AG08395 (cell line): Measurements from ENCODE around the gene ADGRG1.
"Not testable (repeated sequence)": the region's sequence is repeated elsewhere in the genome, so short reads cannot be mapped to it uniquely, and the experiment has no call there.

Source experiments
- DNase-seq: peaks from one replicate; pipeline ENCODE4 v3.0.0; 2012; ENCODE audit warnings: mixed read lengths, low spot score

The ADGRG1 gene

DNA sequence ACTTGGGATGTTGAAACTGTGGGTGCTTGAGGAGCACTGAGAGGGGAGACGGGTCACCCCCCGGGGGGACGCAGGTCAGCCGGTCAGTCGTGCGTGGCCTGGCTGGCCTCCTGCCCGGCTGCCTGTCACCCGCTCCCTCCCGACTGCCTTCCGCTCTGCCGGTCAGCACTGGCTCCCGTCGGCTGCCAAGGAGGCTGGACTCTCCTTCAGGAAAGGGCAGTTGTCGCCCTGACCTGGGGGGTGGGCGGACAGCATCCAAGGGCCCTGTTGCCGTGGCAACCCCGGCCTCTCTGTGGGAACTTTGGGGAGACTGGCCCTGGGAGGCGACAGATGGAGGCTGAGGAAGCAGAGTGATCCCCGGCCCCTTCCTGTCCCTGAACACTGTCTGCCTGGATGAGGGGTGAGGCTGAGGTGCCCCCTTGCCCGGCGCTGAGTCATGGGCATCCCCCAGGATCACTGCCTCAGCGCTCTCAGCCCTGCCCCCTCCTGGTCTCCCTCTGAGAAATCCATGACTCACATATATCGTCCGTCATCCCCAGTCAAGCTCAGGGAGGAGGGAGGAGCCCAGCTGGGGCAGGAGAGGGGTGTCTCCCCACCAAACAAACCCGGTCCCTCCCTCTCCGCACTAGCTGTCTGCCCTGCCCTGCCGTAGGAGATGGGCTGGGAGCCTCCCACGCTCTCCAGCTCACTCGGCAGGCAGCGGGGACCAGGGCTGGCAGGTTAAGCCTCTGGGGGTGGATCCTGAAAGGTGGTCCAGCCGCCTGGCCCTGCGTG, at the start of gene ADGRG1:
Gene ADGRG1 (plus strand): TSS at position 623 of the 774 bp plus-strand sequence. CDS start 21,658 bp downstream, outside the sequence.
- DNase-seq = peak; percentile 96

DNA sequence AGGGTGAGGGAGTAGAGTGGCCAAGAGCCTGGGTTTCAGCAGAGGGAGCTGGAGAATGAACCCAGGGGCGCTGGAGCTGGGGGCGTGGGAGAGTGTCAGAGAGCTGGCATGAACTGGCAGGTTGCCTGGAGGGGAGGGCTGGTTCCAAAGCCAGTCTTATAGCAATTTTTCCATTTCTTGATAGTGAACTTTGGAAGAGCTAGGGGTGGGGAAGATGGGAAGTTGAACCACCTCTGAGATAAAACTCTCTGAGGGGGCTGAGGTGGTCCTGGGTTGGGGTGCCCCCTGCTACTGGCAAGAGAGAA, 49.1 kb upstream of the ADGRG1 start:
- no peak for DNase-seq

GRCh38 chr16:57585051-57585687, 43.3 kb upstream of the ADGRG1 start:
- DNase-seq = no peak

GRCh38 chr16:57588831-57589230, 39.6 kb upstream of the ADGRG1 start:
- no peak for DNase-seq

DNA sequence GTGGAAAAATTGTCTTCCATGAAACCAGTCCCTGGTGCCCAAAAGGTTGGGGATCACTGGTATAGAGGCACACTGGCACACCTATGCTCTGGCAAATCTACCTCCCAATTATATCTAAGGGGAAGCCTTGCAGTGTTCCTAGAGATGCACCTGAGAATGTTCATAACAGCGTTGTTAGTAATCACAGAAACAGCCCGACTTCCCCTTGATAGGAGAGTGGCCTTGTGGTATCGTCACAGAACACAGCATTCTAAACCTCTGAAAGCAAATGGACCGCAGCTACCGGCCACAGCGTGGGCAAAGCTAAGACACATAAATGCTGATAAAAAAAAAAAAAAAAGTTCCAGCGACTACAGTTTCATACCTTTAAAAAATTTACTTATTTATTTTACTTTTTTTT, 39.1 kb upstream of the ADGRG1 start:
- DNase-seq = no peak

GRCh38 chr16:57590654-57591085, 37.8 kb upstream of the ADGRG1 start:
- DNase-seq = peak; percentile 53

DNA sequence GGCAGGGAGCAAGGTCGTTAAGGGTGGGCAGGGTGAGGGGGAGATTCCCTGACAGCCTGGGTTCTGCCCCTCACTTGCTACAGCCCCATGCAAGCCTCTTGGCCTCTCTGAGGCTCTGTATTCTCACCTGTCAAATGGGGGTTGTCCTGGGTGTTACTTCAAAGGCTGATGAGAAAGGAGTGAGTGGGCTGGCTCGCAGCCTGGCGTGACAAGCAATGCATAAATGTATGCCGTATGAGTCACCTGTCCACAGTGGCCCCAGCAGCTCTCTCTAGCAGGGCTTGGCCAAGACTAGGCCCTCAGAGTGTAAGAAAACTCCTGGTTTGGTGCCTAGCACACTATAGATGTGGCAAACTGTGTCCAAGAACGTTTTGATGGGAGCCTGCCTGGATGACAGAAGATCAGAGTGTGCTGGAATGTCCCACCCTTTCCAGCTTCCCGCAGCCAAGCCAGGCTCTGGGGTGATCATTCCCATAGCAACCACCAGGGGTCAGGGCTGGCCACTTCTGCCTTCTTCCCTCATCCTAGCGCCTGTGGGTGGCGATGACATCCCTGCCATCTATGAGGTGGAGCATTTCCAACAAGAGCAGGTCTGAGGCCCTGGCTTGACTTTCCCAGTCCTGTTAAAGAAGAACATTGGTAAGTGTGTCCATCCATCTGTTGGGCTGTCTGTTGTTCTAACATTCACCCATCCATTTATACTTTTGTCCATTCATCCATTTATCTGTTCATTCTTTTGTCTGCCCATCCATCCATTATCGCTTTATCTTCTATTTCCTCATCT, 37.2 kb upstream of the ADGRG1 start:
- DNase-seq = peak; percentile 89

DNA sequence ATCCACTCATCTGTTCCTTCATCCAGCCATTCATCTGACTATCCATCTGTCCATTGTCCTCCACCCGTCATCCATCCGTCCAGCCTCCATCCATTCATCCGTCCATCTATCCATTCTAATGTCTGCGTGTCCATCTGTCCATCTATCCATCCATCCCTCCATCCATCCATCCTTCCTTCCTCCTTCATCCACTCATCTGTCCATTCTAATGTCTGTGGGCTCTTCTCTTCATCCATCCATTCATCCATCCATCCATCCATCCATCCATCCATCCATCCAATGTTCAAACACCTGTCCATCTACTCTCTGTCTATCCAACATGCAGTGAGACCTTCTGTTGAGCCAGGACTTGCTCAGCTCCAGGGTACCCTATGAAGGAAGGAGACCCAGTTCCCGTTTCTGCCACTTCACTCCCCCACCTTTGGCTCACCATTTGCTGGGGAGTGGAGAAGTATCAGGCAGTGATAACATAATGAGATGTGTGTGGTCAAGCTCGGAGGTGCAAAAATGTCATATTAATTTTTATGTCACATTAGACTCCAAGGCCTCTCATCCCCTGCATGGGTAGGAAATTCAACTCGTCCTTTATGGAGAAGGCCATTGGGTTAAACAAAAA, 36.5 kb upstream of the ADGRG1 start:
- no peak for DNase-seq

- DNase-seq = no peak
Observed at GRCh38 chr16:57592591-57593003, 35.8 kb upstream of the ADGRG1 start.

GRCh38 chr16:57593021-57593420, 35.4 kb upstream of the ADGRG1 start:
- DNase-seq = no peak

- DNase-seq = no peak
Observed at GRCh38 chr16:57593990-57594389, 34.4 kb upstream of the ADGRG1 start.

DNA sequence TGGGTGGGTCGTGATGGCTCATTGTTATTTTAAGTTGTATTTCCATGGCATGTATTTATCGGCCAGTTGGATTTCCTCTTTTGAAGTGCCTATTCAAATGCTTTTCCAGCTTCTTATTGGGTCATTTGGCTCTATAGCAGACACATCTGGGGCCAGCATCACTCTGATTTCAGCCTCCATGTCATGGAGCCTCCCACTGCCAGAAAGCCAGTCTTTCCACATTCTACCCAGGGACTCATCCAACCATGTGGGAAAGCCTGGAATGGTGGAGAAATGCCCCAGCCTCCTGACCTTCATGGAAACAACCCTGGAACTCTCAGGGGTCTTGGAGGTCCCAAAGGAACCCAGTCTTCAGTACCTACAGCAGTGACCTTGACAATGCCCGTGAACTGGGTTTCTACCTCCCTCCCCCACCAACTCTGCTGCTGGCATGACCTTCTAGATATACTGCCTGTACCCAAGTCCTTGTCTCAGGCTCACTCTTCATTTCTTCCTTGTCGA, 33.8 kb upstream of the ADGRG1 start:
- DNase-seq = no peak

DNA sequence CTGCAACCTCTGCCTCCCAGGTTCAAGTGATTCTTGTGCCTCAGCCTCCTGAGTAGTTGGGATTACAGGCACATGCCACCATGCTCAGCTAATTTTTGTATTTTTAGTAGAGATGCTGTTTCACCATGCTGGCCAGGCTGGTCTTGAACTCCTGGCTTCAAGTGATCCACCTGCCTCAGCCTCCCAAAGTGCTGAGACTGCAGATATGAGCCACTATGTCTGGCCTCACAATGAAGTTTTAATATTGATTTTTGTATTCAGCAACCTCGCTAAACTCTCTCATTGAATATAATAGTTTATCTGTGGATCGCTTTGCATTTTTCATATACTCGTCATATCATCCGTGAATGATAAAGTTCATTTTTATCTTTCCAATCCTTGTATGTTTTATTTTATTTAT, 32.2 kb upstream of the ADGRG1 start:
- not testable (repeated sequence) for DNase-seq

DNA sequence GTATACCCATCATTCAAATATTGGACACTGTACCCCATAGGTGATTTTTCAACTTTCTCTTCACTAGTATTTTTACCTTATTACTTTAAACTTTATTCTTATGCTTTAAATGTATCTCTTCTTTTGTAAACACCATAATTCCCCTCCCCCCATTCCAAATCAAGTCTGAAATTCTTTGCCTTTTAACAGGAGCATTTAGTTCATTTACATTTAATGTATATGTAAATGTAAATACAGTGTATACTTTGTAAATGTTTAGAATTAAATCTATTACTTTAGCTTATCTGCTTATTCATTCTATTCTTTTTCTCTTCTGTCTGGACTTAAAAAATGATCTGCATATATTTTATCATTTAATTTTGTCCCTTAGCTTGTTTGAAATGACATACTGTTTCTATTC, 30.0 kb upstream of the ADGRG1 start:
- no peak for DNase-seq

- DNase-seq = peak; percentile 51
Observed at GRCh38 chr16:57600048-57600835, 28.2 kb upstream of the ADGRG1 start.

GRCh38 chr16:57600952-57601580, 27.4 kb upstream of the ADGRG1 start:
- DNase-seq = no peak

DNA sequence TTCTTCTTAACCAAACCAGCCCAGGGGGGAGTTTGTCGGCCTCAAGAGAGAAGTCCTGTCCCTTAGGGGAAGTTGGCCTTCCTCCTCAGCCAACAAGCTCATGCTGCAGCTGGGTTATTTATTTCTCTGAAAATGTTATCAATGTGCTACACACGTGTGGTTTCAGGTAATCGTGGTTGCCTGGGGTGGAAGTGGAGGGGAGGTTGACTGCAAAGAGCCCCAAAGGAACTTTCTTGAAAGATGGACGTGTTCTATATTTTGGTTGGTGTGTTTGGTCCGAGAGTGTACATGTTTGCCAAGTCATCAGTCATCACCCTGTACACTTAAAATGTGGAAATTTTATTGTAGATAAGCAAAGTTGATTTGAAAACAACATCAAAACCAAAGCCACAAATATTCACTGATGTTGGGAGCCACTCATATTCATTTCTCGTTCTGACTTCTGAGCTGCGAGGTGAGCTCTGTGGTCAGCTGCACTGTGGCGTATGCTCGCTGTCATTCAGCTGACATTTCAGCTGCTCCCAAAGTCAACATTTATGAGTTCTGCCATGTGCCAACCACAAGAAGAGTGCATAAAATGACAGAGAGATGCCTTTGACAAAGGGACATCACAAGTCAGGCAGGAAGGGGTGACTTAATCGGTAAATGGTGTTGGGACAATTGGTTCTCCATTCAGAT, 26.5 kb upstream of the ADGRG1 start:
- DNase-seq = no peak

GRCh38 chr16:57603115-57604024, 25.1 kb upstream of the ADGRG1 start:
- no peak for DNase-seq

DNA sequence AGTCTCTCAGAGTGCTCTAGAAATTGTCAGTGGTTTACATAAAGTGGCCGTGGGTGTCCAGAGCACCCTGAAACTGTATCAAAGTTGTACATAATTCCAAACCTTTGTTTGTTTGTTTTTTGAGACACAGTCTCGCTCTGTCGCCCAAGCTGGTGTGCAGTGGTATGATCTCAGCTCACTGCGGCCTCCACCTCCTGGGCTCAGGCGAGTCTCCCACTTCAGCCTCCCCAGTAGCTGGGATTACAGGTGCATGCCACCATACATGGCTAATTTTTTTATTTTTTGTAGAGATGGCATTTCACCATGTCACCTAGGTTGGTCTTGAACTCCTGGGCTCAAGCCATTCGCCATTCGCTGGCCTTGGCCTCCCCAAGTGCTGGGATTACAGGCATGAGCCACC, 24.3 kb upstream of the ADGRG1 start:
- DNase-seq = no peak
